Vagina (tissue), 2 donors: ENCODE data around the gene MCF2L. TPM values are rescaled to one million over a fixed set of nuclear protein-coding genes. Genes with fewer than 3 reads are reported as not detected.
A peak's percentile ranks its signal among the peaks of the same experiment; 100 is the strongest.

Experiments
- DNase-seq, 2 donors: peaks; one replicate each; pipeline ENCODE4 v3.0.0-alpha.2; 2017; ENCODE audit errors: extremely low spot score in 2 of 2
- H3K27ac ChIP-seq: fragments of 200-600 bp; sonication (generic); one replicate; pipeline ENCODE4 v1.5.1; 2019
- H3K27me3 ChIP-seq: fragments of 200-600 bp; sonication (generic); one replicate; pipeline ENCODE4 v1.5.1; 2019
- H3K36me3 ChIP-seq, 2 donors: fragments of 200-600 bp; sonication (generic); one replicate each; pipeline ENCODE4 v1.5.1; 2017 to 2019
- H3K4me1 ChIP-seq: fragments of 200-600 bp; sonication (generic); one replicate; pipeline ENCODE4 v1.5.1; 2019
- H3K4me3 ChIP-seq, 2 donors: fragments of 200-600 bp; sonication (generic); 1 replicate in 1 of 2; 2 replicates in 1 of 2; pipeline ENCODE4 v1.5.1; 2016 to 2019
- H3K9me3 ChIP-seq: fragments of 200-600 bp; sonication (generic); one replicate; pipeline ENCODE4 v1.5.1; 2019
- POLR2A ChIP-seq, 2 donors: fragments of 450-650 bp; IDR thresholded peaks; one replicate each; pipeline ENCODE4 v1.6.1; 2017; ENCODE audit warnings: antibody characterized with exemption in 2 of 2, mild to moderate bottlenecking in 2 of 2, moderate library complexity in 2 of 2
- POLR2AphosphoS5 ChIP-seq, 2 donors: sonication (generic); formaldehyde crosslinking; IDR thresholded peaks; one replicate each; pipeline ENCODE4 v1.9.0; 2017; ENCODE audit warnings: antibody characterized with exemption in 2 of 2, mild to moderate bottlenecking in 2 of 2, low read depth in 1 of 2; ENCODE audit not compliant: insufficient read depth in 1 of 2
- intact Hi-C: fragments of 100-400 bp; cut with DNase I; formaldehyde crosslinking; loops from one replicate; pipeline ENCODE4 v1.15.1; 2023
- total RNA-seq: library from RNA; depleted of rRNA; stranded (reverse); fragments of >200 nt; gene quantifications from one replicate; pipeline ENCODE4 v1.2.3, GENCODE V29; 2016
- TF ChIP-seq, protein P1 (sequence below), 3 experiments: fragments of 450-650 bp in 2 of 3; fragments of 200-600 bp in 1 of 3; sonication (generic) in 1 of 3; IDR thresholded peaks; one replicate each; pipeline ENCODE4 v1.5.1; 2017 to 2019; ENCODE audit warnings: antibody characterized with exemption in 3 of 3, mild to moderate bottlenecking in 2 of 3, moderate library complexity in 2 of 3

Gene MCF2L
- total RNA-seq, 1 donor from 2014 or later: 45.4 TPM

DNA sequence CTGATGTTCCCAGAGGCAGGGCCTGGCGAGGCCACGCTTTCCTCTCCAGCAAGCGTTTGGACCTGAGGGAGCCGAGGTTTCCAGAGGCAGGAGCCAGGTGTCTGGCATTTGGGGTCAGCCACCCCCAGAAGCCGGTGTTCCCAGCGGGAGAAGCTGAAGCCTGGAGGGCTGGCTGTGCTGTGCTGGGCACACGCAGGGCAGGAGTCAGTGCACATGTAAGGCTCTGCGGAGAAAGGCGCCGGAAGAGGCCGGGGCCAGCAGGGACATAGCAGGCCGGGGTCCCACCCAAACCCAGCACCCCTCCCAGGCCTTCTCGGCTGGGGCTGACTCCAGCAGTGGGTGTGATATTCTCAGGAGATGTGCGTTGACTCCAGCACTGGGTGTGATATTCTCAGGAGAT lies 31.6 kb downstream of the MCF2L start:
- Histone ChIP-seq H3K4me1 (peaks cover 24% of the 10 kb centered on the region), H3K27ac (no peak overlapping the region), H3K36me3 (no peaks in the 10 kb centered on the region), H3K9me3 (no peaks in the 10 kb centered on the region), H3K27me3 (no peaks in the 10 kb centered on the region), H3K4me3 (no peak overlapping the region)
- TF ChIP-seq POLR2A (IDR thresholded peaks at IDR 0.05) (no peak), POLR2AphosphoS5 (IDR thresholded peaks at IDR 0.05; ENCODE audit: insufficient read depth in 1 of 2, low read depth in 1 of 2) (no peak)
- TF ChIP-seq, protein P1, sequence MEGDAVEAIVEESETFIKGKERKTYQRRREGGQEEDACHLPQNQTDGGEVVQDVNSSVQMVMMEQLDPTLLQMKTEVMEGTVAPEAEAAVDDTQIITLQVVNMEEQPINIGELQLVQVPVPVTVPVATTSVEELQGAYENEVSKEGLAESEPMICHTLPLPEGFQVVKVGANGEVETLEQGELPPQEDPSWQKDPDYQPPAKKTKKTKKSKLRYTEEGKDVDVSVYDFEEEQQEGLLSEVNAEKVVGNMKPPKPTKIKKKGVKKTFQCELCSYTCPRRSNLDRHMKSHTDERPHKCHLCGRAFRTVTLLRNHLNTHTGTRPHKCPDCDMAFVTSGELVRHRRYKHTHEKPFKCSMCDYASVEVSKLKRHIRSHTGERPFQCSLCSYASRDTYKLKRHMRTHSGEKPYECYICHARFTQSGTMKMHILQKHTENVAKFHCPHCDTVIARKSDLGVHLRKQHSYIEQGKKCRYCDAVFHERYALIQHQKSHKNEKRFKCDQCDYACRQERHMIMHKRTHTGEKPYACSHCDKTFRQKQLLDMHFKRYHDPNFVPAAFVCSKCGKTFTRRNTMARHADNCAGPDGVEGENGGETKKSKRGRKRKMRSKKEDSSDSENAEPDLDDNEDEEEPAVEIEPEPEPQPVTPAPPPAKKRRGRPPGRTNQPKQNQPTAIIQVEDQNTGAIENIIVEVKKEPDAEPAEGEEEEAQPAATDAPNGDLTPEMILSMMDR (IDR thresholded peaks at IDR 0.05): no peak
- DNase-seq: no peak
- intact Hi-C loops: no loop called here

DNA sequence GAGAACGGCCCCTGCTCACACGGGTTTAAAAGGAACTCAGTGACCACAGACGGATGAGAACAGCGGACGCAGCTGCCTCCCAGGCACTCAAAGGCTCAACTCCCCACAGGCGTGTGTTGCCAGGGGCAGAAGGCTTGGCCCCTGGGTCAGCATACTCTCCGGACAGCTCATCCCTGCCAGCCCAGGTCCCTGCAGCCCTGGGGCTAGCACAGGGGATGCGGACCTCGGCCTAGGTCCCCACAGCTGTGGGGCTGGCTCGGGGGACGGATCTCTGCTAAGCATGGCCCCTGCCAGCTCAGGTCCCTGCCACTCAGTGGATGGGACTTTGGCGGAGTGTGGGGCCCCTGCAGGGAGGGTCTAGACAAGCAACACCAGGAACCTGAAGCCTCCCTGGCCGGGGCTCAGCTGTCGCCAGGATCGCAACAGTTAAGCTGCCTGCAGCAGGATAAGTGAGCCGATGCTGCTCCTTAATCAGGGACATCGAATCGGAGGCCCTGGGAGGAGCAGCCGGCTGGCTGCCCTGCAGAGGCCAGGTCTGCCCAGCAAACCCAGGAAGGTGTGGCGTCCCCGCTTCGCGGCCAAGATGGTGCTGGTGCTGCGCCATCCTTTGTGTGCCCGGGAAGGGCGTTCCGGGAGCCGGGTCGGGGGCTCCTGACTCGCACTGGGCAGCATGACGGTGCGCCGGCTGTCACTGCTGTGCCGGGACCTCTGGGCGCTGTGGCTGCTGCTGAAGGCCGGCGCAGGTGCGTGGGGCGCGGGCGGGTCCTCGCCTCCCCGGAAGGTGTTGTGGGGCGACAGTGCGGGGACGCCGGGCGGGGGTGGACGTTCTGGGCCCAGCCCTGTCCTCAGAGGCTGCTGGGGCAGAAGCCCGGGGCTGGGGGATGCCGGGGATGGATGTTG lies 32.5 kb downstream of the MCF2L start:
- intact Hi-C loops: no loop called here
- H3K27ac ChIP-seq: no peak overlapping the region
- H3K36me3 ChIP-seq: no peaks in the 10 kb centered on the region
- H3K9me3 ChIP-seq: no peaks in the 10 kb centered on the region
- H3K27me3 ChIP-seq: no peaks in the 10 kb centered on the region
- TF ChIP-seq, protein P1 (IDR thresholded peaks at IDR 0.05): no peak
- TF ChIP-seq POLR2A (IDR thresholded peaks at IDR 0.05) (no peak), POLR2AphosphoS5 (IDR thresholded peaks at IDR 0.05; ENCODE audit: insufficient read depth in 1 of 2, low read depth in 1 of 2) (no peak)
- peaks cover 24% of the 10 kb centered on the region for H3K4me1 ChIP-seq
- H3K4me3 ChIP-seq: peak overlapping the region; percentile 27 to 30
- DNase-seq: no peak

DNA sequence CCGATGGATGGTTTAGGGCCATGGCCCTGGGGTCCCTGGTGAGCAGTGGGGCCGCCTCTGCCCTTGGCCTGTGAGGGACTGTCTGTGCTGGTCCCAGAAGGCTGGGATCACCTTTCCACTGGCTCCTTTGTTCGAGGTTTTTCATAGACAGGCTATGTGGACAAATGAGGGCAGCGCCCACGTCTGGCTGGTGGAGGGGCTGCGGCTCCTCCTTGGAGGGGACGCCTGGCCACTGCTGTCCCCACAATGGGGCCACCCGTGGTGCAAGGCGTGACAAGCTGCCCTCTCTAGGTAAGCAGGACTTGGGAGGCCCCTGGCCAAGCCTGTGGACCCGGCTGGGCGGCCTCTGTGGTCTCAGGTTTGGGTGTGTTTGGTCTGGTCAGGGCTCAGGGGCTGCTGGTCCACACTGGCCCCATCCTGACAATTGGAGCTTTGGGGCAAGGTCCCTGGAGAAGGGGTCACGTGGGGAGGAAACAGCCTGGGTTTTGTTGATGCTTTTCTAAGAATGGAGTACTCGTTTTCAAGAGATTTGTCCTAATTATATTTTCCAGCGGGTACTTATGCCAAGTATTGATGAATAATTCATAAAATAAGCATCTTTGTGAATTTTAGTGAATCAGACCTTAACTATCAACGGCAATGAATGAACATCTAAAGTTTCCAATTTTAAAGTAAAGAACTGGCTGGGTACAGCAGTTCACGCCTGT lies 33.3 kb downstream of the MCF2L start:
- Histone ChIP-seq H3K4me1 (peaks cover 24% of the 10 kb centered on the region), H3K27ac (no peak overlapping the region), H3K4me3 (peak overlapping the region; percentile 27 to 30), H3K27me3 (no peaks in the 10 kb centered on the region), H3K9me3 (no peaks in the 10 kb centered on the region), H3K36me3 (no peaks in the 10 kb centered on the region)
- intact Hi-C loops: no loop called here
- TF ChIP-seq POLR2AphosphoS5 (IDR thresholded peaks at IDR 0.05; ENCODE audit: insufficient read depth in 1 of 2, low read depth in 1 of 2): no peak
- TF ChIP-seq, protein P1 (IDR thresholded peaks at IDR 0.05): no peak
- TF ChIP-seq POLR2A (IDR thresholded peaks at IDR 0.05): no peak
- DNase-seq: no peak

DNA sequence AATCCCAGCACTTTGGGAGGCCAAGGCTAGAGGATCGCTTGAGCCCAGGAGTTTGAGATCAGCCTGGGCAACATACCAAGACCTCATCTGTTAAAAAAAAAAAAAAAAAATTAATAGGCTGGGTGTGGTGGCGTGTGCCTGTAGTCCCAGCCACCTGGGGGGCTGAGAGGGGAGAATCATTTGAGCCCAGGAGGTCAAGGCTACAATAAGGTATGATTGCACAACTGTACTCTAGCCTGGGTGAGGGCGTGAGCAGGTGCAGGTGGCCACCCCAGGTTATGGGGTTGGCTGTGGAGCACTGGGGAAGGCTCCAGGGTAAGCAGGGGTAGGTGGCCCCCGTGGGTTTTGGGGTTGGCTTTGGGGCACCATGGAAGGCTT lies 33.9 kb downstream of the MCF2L start:
- Histone ChIP-seq H3K36me3 (no peaks in the 10 kb centered on the region), H3K9me3 (no peaks in the 10 kb centered on the region), H3K4me3 (no peak overlapping the region), H3K27ac (no peak overlapping the region), H3K4me1 (peaks cover 24% of the 10 kb centered on the region), H3K27me3 (no peaks in the 10 kb centered on the region)
- no peak for TF ChIP-seq POLR2AphosphoS5 (IDR thresholded peaks at IDR 0.05; ENCODE audit: insufficient read depth in 1 of 2, low read depth in 1 of 2)
- TF ChIP-seq, protein P1 (IDR thresholded peaks at IDR 0.05): no peak
- TF ChIP-seq POLR2A (IDR thresholded peaks at IDR 0.05): no peak
- DNase-seq: no peak
- intact Hi-C loops: no loop called here
